ENCODE measurements around the gene FAIM. TPM values are rescaled to one million over a fixed set of nuclear protein-coding genes. Genes with fewer than 3 reads are reported as not detected.

The FAIM gene
- total RNA-seq, 1 donor from 2014 or later, result 11.5 TPM

DNA sequence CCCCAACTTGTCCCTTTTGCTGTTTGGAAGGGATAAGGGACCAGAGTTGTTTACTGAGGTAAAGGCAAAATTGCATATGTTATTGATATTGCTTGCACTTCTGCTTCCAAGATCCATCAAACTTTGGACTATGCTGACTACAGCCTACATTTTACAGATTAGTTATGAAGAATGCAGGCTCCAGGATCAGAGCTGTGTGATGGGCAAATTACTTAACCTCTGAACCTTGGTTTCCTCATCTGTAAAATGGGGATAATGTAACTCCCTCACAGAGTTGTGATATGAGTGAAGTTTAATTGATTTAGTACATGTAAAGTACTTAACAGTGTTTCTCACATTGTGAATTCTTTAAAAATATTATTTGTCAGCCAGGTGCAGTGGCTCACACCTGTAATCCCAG lies 15.9 kb downstream of the FAIM start:
- TF ChIP-seq, protein P1, sequence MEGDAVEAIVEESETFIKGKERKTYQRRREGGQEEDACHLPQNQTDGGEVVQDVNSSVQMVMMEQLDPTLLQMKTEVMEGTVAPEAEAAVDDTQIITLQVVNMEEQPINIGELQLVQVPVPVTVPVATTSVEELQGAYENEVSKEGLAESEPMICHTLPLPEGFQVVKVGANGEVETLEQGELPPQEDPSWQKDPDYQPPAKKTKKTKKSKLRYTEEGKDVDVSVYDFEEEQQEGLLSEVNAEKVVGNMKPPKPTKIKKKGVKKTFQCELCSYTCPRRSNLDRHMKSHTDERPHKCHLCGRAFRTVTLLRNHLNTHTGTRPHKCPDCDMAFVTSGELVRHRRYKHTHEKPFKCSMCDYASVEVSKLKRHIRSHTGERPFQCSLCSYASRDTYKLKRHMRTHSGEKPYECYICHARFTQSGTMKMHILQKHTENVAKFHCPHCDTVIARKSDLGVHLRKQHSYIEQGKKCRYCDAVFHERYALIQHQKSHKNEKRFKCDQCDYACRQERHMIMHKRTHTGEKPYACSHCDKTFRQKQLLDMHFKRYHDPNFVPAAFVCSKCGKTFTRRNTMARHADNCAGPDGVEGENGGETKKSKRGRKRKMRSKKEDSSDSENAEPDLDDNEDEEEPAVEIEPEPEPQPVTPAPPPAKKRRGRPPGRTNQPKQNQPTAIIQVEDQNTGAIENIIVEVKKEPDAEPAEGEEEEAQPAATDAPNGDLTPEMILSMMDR (IDR thresholded peaks at IDR 0.05), result no peak
- Histone ChIP-seq H3K9me3 (no peaks in the 10 kb centered on the region), H3K27me3 (no peaks in the 10 kb centered on the region), H3K27ac (no peak overlapping the region), H3K36me3 (peaks cover 8% of the 10 kb centered on the region), H3K4me1 (no peaks in the 10 kb centered on the region), H3K4me3 (no peak overlapping the region)
- ATAC-seq (no peak), DNase-seq (no peak)
- intact Hi-C loops (cut with DNase I), result no loop called here

DNA sequence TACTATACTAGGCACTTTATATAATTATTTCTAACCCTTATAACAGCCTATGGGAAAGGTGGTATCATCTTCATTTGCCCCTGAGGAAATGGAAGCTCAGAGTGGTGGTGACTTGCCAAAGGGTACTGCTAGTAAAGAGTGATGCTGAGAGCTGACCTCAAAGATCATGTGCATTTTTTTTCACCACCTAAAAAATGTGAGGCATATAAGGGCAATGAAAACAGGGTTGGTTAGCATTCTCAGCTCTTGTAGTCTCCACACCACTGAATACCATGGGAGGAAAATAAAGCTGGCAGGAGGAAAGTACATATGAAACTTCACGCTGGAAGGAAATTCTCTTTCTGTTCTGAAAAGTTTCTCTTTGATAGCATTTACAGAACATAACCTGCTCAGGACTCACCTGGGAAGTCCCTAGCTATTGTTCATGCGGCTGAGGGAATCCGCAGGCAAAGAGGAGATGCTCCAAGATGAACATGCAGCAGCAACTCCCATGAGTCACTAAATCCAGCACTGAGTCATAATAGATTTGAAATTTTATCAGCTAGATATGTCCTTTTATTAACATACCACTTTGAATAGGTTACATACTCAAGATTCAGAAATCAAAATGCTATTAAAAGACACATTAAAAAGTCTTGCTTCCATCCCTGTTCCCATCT lies 17.3 kb downstream of the FAIM start:
- no peaks in the 10 kb centered on the region for H3K4me1 ChIP-seq
- no peaks in the 10 kb centered on the region for H3K27me3 ChIP-seq
- H3K36me3 ChIP-seq, result peaks cover 13% of the 10 kb centered on the region
- intact Hi-C loops (cut with DNase I), result no loop called here
- ATAC-seq, result no peak
- TF ChIP-seq, protein P1 (IDR thresholded peaks at IDR 0.05), result no peak
- no peak overlapping the region for H3K27ac ChIP-seq
- no peak for DNase-seq
- no peaks in the 10 kb centered on the region for H3K9me3 ChIP-seq
- no peak overlapping the region for H3K4me3 ChIP-seq

DNA sequence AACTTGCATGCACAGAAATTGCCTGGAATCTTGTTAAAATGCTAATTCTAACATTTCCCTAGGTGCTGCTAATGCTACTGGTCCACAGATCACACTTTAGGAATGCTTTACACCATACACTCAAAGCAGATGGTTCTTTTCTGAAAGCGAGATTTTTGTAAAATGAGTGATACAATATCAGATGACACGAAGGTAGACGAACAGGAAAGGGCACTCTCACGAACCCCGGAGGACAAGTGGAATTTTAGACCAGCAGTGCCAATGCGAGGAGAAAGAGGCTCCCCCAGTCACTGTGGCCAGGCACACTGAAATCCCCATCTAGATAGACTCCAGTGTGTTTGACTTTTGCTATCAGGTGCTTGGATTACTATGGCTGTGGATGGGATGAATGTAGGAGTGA lies 21.0 kb downstream of the FAIM start:
- DNase-seq (no peak), ATAC-seq (no peak)
- H3K36me3 ChIP-seq, result peaks cover 27% of the 10 kb centered on the region
- no peak overlapping the region for H3K27ac ChIP-seq
- TF ChIP-seq, protein P1 (IDR thresholded peaks at IDR 0.05), result no peak
- intact Hi-C loops (cut with DNase I), result no loop called here
- no peaks in the 10 kb centered on the region for H3K9me3 ChIP-seq
- H3K27me3 ChIP-seq, result no peaks in the 10 kb centered on the region
- H3K4me3 ChIP-seq, result no peak overlapping the region
- H3K4me1 ChIP-seq, result no peaks in the 10 kb centered on the region

DNA sequence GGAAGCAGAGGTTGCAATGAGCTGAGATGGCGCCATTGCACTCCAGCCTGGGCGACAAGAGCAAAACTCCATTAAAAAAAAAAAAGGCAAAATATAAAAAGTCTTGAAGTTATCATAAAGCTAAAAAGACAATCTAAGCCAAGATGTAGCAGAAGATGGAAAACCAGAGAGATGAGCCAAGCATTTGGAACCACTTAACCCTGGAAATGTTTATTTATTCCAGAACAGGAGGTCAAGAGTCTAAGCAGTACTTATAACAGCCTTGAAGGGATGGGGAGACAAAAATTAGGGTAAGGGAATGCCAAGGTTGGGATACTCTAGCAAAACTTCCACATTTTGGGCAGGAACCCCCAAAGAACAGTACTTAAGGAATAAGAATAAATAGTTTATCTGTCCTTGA lies 30.1 kb downstream of the FAIM start:
- Histone ChIP-seq H3K4me3 (no peak overlapping the region), H3K36me3 (no peaks in the 10 kb centered on the region), H3K4me1 (no peaks in the 10 kb centered on the region), H3K27me3 (no peaks in the 10 kb centered on the region), H3K9me3 (peaks cover 15% of the 10 kb centered on the region), H3K27ac (no peak overlapping the region)
- no peak for DNase-seq
- no peak for ATAC-seq
- TF ChIP-seq, protein P1 (IDR thresholded peaks at IDR 0.05), result no peak
- intact Hi-C loops (cut with DNase I), result no loop called here

DNA sequence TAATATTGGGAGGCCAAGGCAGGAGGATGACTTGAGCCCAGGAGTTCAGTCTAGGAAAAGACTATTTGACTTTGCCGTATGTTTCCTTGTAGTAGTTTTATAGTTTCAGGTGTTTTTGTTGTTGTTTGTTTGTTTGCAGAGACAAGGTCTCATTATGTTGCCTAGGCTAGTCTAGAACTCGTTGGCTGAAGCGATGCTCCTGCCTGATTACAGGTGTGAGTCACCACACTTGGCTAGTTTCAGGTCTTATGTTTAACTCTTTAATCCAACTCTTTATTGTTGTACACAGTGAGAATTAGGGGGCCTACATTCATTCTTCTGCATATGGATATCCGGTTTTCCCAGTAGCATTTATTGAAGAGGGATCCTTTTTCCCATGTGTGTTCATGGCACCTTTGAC lies 32.0 kb downstream of the FAIM start:
- Histone ChIP-seq H3K36me3 (no peaks in the 10 kb centered on the region), H3K4me1 (no peaks in the 10 kb centered on the region), H3K9me3 (peaks cover 22% of the 10 kb centered on the region), H3K27ac (no peak overlapping the region), H3K27me3 (no peaks in the 10 kb centered on the region), H3K4me3 (no peak overlapping the region)
- ATAC-seq, result no peak
- TF ChIP-seq, protein P1 (IDR thresholded peaks at IDR 0.05), result no peak
- intact Hi-C loops (cut with DNase I), result no loop called here
- no peak for DNase-seq

Measured in upper lobe of right lung (tissue), 1 donor.